GM12865 (cell line): ENCODE data around the gene TERB1.

Experiments used
- DNase-seq: peaks from one replicate; pipeline ENCODE4 v3.0.0; 2010; ENCODE audit warnings: low read depth
- H3K4me3 ChIP-seq: 2 replicates; pipeline ENCODE4 v1.5.1; 2011; ENCODE audit warnings: mild to moderate bottlenecking, low read depth, low read length, control low read depth
- CTCF ChIP-seq: IDR thresholded peaks from 2 replicates; pipeline ENCODE4 v1.5.1; 2011; ENCODE audit warnings: low read length, control low read depth, low read depth, inconsistent platforms; ENCODE audit not compliant: insufficient read depth; ENCODE audit errors: missing control alignments

TERB1 gene

GRCh38 chr16:66846266-66846665 is 44.9 kb upstream of the TERB1 start:
- peak; percentile 22 for DNase-seq
- no peak for TF ChIP-seq CTCF
- no peak overlapping the region for H3K4me3 ChIP-seq

GRCh38 chr16:66845791-66846221 is 44.4 kb upstream of the TERB1 start:
- no peak overlapping the region for H3K4me3 ChIP-seq
- no peak for DNase-seq
- no peak for TF ChIP-seq CTCF

GRCh38 chr16:66845080-66845410 is 43.7 kb upstream of the TERB1 start:
- no peak for TF ChIP-seq CTCF
- H3K4me3 ChIP-seq, result no peak overlapping the region
- no peak for DNase-seq

- no peak for DNase-seq
- no peak within 1 kb of the TSS for H3K4me3 ChIP-seq
- no peak for TF ChIP-seq CTCF
Measured at GRCh38 chr16:66844342-66845079, 43.1 kb upstream of the TERB1 start, which contains the start of gene CA7. TSS of gene CA7 (plus strand) at chr16:66844414. CDS start at chr16:66844488, 74 bp downstream.

- DNase-seq, result no peak
- no peak overlapping the region for H3K4me3 ChIP-seq
- no peak for TF ChIP-seq CTCF
Measured at GRCh38 chr16:66844009-66844341, 42.6 kb upstream of the TERB1 start.

- no peak overlapping the region for H3K4me3 ChIP-seq
- no peak for TF ChIP-seq CTCF
- no peak for DNase-seq
Measured at GRCh38 chr16:66843191-66843590, 41.8 kb upstream of the TERB1 start.

GRCh38 chr16:66842765-66843164 is 41.4 kb upstream of the TERB1 start:
- TF ChIP-seq CTCF, result no peak
- no peak for DNase-seq

More at GRCh38 chr16:66842765-66843164, 41.4 kb upstream of the TERB1 start:
- no peak overlapping the region for H3K4me3 ChIP-seq
